ENCODE data around the gene TMEM19.

TMEM19 gene

GRCh38 chr12:71685914-71686657 lies at the start of gene TMEM19:
TSS of gene TMEM19 (plus strand) at chr12:71686082. CDS start at chr12:71686681, 599 bp downstream.
- DNase-seq = peak; percentile 90

- peak; percentile 60 for DNase-seq
Observed at GRCh38 chr12:71636704-71637115, 49.2 kb upstream of the TMEM19 start.

GRCh38 chr12:71638499-71638898 lies 47.4 kb upstream of the TMEM19 start:
- DNase-seq = no peak

DNA sequence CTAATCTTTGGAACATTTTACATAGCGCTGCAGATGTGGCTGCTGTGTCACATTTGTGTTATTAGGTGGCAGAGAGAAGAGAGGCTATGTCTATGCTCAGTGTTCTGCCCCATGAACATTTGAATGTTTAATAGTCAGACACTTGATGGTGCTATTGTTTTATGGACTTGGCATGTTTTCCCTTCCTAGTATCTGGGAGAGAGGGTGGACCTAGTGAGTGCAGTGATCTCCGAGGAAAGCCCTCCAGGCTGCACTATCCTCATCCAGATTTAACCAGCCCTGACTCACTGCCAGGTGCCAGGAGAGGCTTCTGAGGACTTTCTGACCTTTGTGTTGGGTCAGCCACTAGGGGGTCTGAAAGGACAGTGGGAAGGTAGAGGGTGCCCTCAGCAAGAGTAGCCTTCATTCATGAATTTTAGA lies 46.5 kb upstream of the TMEM19 start:
- no peak for DNase-seq

- no peak for DNase-seq
Observed at GRCh38 chr12:71640316-71640715, 45.6 kb upstream of the TMEM19 start.

DNA sequence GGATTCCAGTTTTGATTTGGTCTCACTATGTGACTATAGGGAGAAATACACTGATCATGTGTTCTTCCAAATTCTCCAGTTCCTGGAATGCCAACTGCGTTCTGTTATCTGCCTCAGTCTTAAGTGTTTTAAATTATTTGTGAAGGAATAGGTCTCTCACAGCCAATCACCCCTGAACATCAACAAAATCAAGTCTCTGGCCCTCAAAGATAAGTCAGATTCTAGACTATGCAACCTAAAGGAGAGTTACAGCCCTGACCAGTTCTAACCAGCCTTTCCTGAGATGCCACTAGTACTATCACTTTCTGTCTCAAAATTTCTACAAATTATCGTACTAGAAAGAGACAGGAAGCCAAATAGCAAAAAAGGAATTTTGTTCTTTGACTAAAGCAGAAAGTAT lies 44.5 kb upstream of the TMEM19 start:
- no peak for DNase-seq

DNA sequence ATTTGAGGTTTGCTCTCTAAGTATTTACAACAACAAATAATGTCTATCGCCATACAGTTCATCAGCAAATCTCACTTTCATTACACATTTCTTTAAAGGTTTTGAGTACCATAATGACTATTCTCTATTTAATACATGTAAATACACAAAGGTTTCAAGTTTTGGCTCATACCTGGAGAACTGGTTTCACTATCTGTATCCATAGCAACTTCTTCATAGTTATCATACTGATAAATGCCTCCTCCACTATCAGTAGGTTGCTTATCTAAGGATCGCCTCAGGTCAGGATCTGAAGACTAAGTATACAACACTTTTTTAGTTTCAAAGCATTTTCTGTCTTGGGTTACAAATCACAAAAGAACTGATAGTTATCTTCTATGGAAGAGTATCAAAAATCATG lies 43.6 kb upstream of the TMEM19 start:
- DNase-seq = peak; percentile 52

DNA sequence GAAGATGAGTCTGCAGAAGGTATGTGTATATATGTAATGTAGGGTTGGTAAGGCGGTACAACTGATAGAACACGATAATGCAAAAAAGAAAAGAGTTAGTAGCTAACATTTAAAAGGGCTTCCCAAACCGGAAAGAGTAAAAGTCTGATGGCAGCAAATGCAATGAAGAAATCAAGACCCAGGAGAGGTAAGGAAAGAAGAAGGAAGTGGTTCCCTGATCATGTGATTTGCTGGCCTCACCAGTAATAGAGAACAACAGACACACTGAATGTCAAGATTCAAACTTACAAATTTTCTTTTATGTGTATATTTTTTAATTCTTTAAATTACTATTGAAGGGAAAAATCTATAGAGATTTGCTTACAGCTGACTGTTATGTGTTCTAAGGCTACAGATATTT lies 40.6 kb upstream of the TMEM19 start:
- no peak for DNase-seq

DNA sequence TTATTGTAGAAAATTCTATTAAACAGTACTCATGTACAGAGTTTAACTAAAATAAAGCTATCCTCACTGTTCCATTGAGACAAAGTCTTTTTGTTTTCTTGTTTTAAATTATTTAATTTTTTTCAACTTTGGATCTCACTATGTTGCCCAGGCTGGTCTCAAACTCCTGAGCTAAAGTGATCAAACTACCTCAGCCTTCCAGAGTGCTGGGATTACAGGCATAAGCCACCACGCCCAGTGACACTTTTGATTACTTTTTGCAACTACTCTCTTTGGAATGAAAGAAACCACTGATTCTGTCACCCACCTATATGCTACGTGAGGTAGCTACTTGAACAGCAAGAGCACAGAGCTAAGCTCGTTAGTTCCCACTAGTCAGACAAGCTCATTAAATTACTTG lies 39.4 kb upstream of the TMEM19 start:
- no peak for DNase-seq

DNA sequence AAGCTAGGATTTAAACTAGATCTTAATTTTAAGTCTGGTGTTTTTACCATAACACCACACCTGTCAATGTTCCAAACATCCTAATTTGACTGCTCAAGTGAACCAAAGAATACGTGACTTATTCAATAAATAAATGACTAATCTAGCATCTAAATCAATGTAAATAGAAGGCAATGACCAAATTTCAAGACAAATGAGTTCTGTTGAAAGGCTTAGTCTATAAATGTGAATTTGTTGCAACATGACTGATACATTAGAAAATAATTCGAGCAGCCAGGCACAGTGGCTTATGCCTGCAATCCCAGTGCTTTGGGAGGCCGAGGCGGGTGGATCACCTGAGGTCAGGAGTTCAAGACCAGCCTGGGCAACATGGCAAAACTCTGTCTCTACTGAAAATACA lies 37.3 kb upstream of the TMEM19 start:
- no peak for DNase-seq

DNA sequence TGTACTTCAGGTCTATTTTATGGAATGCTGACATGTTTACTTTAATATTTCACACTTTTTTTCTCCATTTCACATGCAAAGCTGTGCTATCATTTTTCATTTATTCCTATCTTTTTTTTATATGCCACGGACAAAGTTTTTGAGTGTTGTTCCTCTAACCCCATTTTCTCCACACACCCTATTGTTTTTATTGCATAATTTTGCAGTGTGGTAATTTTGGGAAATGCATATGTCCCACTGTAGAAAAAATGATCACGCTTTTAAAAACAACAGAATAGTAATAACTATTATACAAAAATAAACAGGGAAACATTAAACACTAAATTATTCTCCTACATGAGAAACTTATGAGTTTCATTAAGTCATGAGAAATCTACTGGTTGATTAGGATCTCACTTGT lies 36.5 kb upstream of the TMEM19 start:
- DNase-seq = no peak

DNA sequence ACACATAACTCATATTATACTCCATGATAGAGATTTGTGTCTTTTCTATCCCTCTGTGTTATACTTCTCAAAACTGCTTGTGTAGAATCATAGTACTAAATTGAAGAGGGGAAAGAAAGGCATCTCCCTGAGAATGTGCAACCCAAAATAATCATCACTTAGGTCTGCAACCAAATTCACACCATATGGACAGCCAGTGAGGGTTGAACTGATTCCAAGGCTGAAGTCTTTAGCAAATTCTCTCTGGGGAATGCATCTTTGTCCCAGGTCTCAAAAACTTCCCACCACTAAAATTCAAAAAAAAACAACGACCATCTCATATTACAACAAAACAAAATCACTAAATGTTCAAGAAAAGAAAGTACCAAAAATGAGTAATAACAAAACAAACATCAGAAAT lies 33.2 kb upstream of the TMEM19 start:
- DNase-seq = no peak

- no peak for DNase-seq
Observed at GRCh38 chr12:71653137-71653536, 32.7 kb upstream of the TMEM19 start.

DNA sequence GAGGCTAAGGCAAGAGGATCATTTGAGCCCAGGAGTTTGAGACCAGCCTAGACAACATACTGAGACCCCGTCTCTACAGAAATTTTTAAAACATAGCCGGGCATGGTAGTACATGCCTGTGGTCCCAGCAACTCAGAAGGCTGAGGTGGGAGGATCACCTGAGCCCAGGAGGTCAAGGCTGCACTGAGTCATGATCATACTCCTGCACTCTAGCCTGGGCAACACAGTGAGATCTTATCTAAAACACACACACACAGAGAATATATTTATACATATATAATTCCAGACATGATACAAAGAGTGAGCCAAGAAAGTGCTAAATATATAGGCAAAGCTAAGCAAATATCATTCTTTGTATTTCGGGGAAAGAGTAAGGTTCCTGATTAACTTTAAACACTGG lies 31.7 kb upstream of the TMEM19 start:
- DNase-seq = no peak

DNA sequence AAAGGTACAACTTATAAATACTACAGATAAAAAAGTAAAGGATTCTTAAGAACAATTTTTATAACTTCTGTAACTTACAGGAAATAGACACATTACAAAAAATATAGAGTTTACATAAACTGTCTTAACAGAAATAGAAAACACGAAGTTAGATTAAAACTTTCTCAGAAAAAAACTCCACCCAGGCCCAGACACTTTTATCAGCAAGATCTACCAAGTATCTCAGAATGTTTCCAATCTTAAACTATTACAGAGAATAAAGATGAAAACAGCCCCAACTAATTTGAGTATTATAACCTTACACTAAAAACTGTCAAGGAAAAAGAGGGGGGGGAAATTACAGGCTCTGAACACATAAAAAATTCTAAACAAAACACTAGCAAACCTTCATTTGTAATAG lies 30.4 kb upstream of the TMEM19 start:
- DNase-seq = no peak

GRCh38 chr12:71655907-71656306 lies 30.0 kb upstream of the TMEM19 start:
- DNase-seq = no peak

DNA sequence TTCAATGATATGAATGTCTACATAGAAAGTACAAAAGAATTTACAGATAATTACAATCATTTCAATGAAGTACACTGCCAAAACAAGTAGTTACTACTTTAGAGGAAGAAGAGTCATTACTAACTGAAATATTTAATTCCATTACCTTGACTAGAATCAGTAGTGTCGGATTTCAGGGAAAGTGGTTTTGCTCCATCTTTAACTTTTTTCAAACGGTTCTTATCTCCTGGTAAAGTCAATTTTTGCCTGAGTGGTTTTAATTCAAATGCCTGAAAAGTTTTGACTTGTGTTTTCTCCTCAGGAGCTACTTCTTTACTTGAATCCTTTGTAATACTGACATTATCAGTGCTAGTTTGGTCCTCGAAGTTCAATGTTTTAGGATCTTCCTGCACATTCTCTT lies 29.1 kb upstream of the TMEM19 start:
- no peak for DNase-seq

DNA sequence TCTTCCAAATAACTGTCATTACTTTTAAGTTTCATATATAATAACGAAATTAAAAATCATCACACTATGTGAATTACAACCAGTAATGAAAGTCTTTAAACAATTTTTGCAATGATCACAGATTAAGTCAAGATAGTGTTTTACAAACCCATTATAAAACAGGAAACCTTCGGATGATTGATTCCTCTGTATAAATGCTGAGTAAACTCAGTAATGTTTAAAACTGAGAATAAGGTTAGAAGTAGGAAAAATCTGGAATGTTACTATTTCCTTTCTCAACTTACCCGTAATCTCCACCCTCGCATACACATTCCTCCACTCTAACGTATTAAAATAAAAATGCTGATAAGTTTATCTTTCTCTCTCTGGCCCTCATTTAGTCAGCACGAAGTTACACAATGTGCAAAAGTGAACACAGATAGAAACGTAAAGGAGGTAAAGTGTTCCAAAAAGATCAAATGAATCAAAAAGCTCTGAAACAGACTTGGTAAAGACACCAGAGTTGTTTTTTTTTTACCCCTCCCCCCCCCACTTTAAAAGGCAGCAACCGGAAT lies 23.8 kb upstream of the TMEM19 start:
- no peak for DNase-seq

DNA sequence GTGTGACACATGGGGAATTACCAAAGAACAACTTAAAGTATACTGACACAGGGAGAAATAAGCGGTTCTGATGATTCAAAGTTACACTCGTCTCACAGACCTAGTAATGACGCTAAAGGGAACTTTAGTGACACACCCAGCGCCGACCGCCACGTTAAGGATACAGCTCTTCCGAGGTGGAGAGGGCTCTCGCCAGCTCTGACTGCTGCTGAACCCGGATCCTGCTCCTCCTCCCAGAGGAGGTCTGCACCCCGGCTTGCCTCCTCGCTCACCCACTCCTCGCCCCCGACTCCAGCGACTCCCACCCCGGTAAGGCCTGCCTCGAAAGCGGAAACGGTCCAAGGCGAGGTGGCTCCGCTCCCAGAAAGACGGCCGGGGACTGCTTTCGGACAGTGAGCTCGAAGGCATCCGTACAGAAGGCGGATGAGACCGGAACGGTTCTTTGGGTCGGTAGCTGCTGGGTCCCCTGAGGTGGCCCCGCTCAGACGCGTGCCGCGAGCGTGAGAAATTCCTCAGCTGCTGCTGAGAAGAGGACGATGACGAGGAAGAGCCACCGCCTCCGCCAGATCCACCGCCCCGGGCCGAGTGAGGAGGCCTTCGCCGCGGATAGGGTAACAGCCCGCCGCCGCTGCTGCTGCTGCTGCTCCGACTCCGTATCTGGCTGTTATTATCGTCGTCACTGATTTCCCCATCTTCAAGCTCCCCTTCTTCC lies 22.9 kb upstream of the TMEM19 start:
- peak; percentile 80 for DNase-seq

DNA sequence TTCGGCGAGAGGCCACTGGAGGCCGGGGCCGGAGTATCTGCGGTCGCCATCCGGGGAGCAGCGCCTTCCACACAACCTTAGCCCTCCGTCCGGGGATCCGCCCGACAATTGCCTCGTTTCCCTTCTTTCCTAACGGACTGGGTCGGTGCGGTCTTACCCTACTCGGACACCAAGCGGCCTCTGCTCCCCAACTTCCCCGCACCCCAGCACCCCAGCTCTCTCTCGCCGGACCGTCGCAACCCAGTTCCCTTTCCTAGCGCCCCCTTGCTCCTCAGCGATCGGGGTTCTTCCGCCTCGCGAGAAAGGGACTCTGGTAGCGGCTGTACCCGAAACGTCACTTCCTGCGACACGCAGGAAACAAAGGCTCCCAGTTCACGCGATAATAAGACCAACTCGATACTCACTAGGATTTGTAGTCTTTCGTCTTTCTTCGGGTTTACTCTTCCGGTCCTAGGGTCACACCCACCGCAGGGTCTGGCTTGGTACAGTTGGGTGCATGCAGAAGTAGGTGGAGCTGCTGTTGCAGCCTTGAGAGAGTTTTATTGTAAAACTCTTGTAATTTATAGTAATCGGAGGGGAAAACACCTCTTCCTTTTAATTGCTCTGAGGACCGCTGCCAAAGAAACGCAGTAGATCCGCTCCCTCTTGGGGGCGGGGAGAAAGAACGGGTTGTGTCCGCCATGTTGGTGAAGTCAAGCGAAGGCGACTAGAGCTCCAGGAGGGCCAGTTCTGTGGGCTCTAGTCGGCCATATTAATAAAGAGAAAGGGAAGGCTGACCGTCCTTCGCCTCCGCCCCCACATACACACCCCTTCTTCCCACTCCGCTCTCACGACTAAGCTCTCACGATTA lies 22.1 kb upstream of the TMEM19 start, which contains the start of the genes THAP2 and ZFC3H1:
Gene THAP2 (plus strand): TSS at position 741 of the 850 bp plus-strand sequence. CDS start 209 bp downstream, outside the sequence.
Gene ZFC3H1 (minus strand): TSS at position 288 of the 850 bp plus-strand sequence. CDS start 238 bp downstream, at position 50.
- DNase-seq = peak; percentile 97

GRCh38 chr12:71664411-71665089 lies 21.3 kb upstream of the TMEM19 start:
- no peak for DNase-seq

GRCh38 chr12:71665090-71665463 lies 20.8 kb upstream of the TMEM19 start:
- no peak for DNase-seq

All from activated CD4-positive, alpha-beta T cell treated with anti-CD3 and anti-CD28 coated beads, Interleukin-2, Interleukin-6, amounts not matched to agents 100 ng/mL and 50 ng/mL, durations not matched to agents 16 hours and 8 hours (primary cell).